Activated B cell treated with CpG ODN at 0.5 μM for 24 hours (primary cell): ENCODE measurements around the gene CDKAL1. TPM values are rescaled to one million over a fixed set of nuclear protein-coding genes. Genes with fewer than 3 reads are reported as not detected.

ENCODE experiments used
- ATAC-seq: fragments of 200-7000 bp; cut with Tn5 transposase; one replicate; pipeline ENCODE4 v1.10.0; 2021; ENCODE audit warnings: low read depth, mild to moderate bottlenecking, moderate library complexity
- CTCF ChIA-PET: fragments of 350-600 bp; sonication (Branson Sonifier 250); formaldehyde crosslinking; loops from one replicate; lab custom pipeline; 2021; ENCODE audit warnings: antibody characterized with exemption; lab: Charles Lee
- POLR2A ChIA-PET: fragments of 350-600 bp; sonication (Branson Sonifier 250); formaldehyde crosslinking; loops from one replicate; lab custom pipeline; 2021; ENCODE audit warnings: antibody characterized with exemption; lab: Charles Lee
- DNase-seq: peaks from one replicate; pipeline ENCODE4 v3.0.0; 2022
- H3K27ac Mint-ChIP-seq: one replicate; pipeline ENCODE4 v1.8.0; 2020; ENCODE audit warnings: mixed read lengths
- H3K27me3 Mint-ChIP-seq: one replicate; pipeline ENCODE4 v1.8.0; 2021; ENCODE audit warnings: mixed read lengths
- H3K36me3 Mint-ChIP-seq: one replicate; pipeline ENCODE4 v1.8.0; 2021; ENCODE audit warnings: low read depth, mixed read lengths
- H3K4me1 Mint-ChIP-seq: one replicate; pipeline ENCODE4 v1.8.0; 2021; ENCODE audit warnings: mixed read lengths
- H3K4me3 Mint-ChIP-seq: one replicate; pipeline ENCODE4 v1.8.0; 2020; ENCODE audit warnings: mild to moderate bottlenecking, mixed read lengths
- H3K9me3 Mint-ChIP-seq: one replicate; pipeline ENCODE4 v1.8.0; 2020; ENCODE audit warnings: mixed read lengths
- intact Hi-C: fragments of 100-400 bp; cut with micrococcal nuclease; formaldehyde crosslinking; loops from one replicate; pipeline ENCODE4 v1.15.1; 2024
- total RNA-seq: library from RNA; stranded (reverse); gene quantifications from 2 replicates; pipeline ENCODE4 v1.2.3, GENCODE V29; 2022
- TF ChIP-seq, protein P1 (sequence below): fragments of 200-600 bp; IDR thresholded peaks from one replicate; pipeline ENCODE4 v1.8.0; 2022; ENCODE audit warnings: antibody characterized with exemption, mild to moderate bottlenecking

The CDKAL1 gene
- total RNA-seq, 1 donor from 2014 or later: 31.9 TPM

DNA sequence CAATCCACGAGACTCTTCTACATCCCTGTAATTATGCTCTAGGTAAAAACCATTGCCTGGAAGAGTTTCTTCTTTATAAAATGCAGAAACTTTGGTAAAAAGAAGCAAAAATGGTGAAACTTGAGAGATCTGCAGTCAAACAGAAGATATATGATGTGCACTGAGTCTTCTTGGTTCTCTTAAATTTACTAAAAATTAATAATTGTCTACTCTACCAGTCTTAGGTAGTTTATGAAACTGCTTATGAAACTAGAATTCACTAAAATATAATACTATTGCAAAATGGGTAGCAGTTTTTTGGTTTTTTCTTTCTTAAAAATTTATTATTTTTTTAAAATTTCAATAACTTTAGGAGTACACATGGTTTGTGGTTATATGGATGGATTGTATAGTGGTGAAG, 540.2 kb downstream of the CDKAL1 start:
- H3K36me3 Mint-ChIP-seq: peaks cover 58% of the 10 kb centered on the region
- H3K4me1 Mint-ChIP-seq: no peaks in the 10 kb centered on the region
- H3K4me3 Mint-ChIP-seq: no peak overlapping the region
- no peak for ATAC-seq
- intact Hi-C loops: no loop called here
- DNase-seq: no peak
- no peak overlapping the region for H3K27ac Mint-ChIP-seq
- TF ChIP-seq, protein P1, sequence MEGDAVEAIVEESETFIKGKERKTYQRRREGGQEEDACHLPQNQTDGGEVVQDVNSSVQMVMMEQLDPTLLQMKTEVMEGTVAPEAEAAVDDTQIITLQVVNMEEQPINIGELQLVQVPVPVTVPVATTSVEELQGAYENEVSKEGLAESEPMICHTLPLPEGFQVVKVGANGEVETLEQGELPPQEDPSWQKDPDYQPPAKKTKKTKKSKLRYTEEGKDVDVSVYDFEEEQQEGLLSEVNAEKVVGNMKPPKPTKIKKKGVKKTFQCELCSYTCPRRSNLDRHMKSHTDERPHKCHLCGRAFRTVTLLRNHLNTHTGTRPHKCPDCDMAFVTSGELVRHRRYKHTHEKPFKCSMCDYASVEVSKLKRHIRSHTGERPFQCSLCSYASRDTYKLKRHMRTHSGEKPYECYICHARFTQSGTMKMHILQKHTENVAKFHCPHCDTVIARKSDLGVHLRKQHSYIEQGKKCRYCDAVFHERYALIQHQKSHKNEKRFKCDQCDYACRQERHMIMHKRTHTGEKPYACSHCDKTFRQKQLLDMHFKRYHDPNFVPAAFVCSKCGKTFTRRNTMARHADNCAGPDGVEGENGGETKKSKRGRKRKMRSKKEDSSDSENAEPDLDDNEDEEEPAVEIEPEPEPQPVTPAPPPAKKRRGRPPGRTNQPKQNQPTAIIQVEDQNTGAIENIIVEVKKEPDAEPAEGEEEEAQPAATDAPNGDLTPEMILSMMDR: no peak
- ChIA-PET POLR2A (no interaction called here), CTCF (no interaction called here)
- no peaks in the 10 kb centered on the region for H3K27me3 Mint-ChIP-seq
- peaks cover 33% of the 10 kb centered on the region for H3K9me3 Mint-ChIP-seq

DNA sequence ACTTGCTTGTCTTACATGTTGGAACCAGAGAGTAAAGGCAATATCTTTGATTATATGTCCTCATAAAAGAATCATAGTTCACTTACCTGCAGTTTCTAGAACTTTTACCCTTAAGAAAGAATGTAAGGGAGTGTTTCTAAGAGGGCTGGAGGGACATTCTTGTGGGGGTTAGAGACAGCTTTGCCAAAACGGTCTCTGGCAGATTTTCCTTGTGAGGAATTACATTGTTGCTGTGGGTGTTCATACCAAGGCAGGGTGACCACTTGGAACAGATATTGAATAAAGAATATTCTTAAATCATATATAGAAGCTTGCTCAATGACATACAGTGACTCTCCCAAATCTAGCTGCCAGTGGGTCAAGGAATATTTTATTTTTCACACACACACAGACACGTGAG, 541.7 kb downstream of the CDKAL1 start:
- Mint-ChIP-seq H3K27ac (no peak overlapping the region), H3K4me1 (no peaks in the 10 kb centered on the region), H3K4me3 (no peak overlapping the region), H3K9me3 (peaks cover 27% of the 10 kb centered on the region), H3K36me3 (peaks cover 59% of the 10 kb centered on the region), H3K27me3 (no peaks in the 10 kb centered on the region)
- ATAC-seq (no peak), DNase-seq (no peak)
- CTCF ChIA-PET: no interaction called here
- POLR2A ChIA-PET: no interaction called here
- TF ChIP-seq, protein P1: no peak
- intact Hi-C loops: no loop called here

DNA sequence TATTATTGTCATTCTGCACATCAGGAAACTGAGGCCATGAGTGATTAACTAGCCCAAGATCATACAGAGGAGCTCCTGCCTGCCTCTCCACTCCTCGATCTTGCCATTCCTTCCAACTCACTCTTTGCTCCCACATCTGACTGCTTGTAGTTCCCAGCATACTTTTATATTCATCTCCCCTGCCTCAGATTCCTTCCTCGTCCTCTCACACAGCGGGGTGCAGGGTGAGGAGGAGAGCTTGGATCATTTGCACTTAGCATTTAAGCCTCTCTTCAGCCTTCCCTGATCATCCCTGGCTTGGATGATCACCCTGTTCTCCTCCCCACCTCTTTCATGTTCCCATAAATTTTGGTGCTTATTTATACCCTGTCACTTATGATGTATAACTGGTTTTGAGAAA, 544.2 kb downstream of the CDKAL1 start:
- Mint-ChIP-seq H3K4me3 (no peak overlapping the region), H3K9me3 (peaks cover 12% of the 10 kb centered on the region), H3K36me3 (peaks cover 45% of the 10 kb centered on the region), H3K4me1 (no peaks in the 10 kb centered on the region), H3K27me3 (no peaks in the 10 kb centered on the region), H3K27ac (no peak overlapping the region)
- ATAC-seq (no peak), DNase-seq (no peak)
- intact Hi-C loops: no loop called here
- TF ChIP-seq, protein P1: no peak
- ChIA-PET POLR2A (interaction anchor here (1.0 kb wide), 1 partner anchor 22 kb away, joined by 3 read pairs; no protein-coding TSS in a partner anchor), CTCF (no interaction called here)

DNA sequence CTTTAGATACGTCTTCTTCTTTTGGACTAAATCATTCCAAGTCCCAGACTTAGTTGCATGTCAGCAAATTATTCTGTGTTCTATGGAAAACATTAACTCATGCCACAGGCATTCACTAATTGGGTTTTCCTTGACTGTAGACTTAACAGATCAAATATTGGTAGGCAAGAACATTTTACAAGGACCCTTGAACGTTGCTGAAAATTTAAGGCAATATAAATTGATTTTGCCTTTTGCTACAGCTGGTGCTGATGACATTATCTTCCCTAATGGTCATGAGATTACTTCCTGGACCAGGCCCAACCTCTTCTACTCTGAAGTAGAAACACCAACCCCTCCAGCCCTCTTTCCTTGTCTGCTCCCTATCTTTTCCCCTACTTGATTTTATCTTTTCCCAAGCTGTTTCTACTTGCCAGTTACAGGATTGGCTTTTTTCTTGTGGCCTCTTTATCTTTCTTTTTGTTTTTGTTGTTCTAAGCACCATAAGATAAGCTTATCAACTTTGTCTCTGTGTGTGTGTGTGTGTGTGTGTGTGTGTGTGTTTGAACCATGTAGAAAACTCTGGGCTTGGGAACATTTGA, 545.3 kb downstream of the CDKAL1 start:
- H3K27me3 Mint-ChIP-seq: no peaks in the 10 kb centered on the region
- no peak for DNase-seq
- H3K4me3 Mint-ChIP-seq: no peak overlapping the region
- TF ChIP-seq, protein P1: no peak
- ATAC-seq: no peak
- no peaks in the 10 kb centered on the region for H3K4me1 Mint-ChIP-seq
- H3K27ac Mint-ChIP-seq: no peak overlapping the region
- POLR2A ChIA-PET: interaction anchor here (1.0 kb wide), 1 partner anchor 23 kb away, joined by 3 read pairs; no protein-coding TSS in a partner anchor
- H3K9me3 Mint-ChIP-seq: peaks cover 8% of the 10 kb centered on the region
- peaks cover 39% of the 10 kb centered on the region for H3K36me3 Mint-ChIP-seq
- CTCF ChIA-PET: no interaction called here
- intact Hi-C loops: no loop called here

DNA sequence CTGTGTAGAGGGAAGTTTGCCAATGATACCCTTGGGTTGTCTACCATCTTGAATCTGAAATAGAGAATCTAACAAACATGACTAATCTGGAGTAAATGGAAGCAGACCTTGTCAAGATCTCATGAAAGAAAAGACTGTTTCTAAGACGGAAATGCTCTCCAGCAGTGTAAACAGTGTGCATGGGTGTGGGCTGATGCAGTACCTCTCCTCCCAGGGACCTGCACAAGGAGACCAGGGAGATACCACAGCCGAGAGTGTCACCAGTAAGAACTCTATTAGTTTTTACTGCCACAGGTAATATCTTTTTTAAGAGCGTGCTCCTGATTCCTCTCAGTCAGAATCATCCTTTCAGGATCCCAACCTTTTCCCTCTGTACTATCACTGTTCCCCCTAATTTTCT, 546.0 kb downstream of the CDKAL1 start:
- intact Hi-C loops: no loop called here
- H3K27me3 Mint-ChIP-seq: no peaks in the 10 kb centered on the region
- DNase-seq (no peak), ATAC-seq (no peak)
- H3K27ac Mint-ChIP-seq: no peak overlapping the region
- TF ChIP-seq, protein P1: no peak
- no peak overlapping the region for H3K4me3 Mint-ChIP-seq
- CTCF ChIA-PET: no interaction called here
- H3K36me3 Mint-ChIP-seq: peaks cover 42% of the 10 kb centered on the region
- H3K4me1 Mint-ChIP-seq: no peaks in the 10 kb centered on the region
- POLR2A ChIA-PET: no interaction called here
- peaks cover 8% of the 10 kb centered on the region for H3K9me3 Mint-ChIP-seq
